GM18520 (cell line): ENCODE data around the gene COX7B.
"Not testable (repeated sequence)": the region's sequence is repeated elsewhere in the genome, so short reads cannot be mapped to it uniquely, and the experiment has no call there.

Source experiments
- ATAC-seq: cut with Tn5 transposase; IDR thresholded peaks from one replicate; pipeline ENCODE4 v1.9.1; 2021; ENCODE audit not compliant: unreplicated experiment

The COX7B gene

DNA sequence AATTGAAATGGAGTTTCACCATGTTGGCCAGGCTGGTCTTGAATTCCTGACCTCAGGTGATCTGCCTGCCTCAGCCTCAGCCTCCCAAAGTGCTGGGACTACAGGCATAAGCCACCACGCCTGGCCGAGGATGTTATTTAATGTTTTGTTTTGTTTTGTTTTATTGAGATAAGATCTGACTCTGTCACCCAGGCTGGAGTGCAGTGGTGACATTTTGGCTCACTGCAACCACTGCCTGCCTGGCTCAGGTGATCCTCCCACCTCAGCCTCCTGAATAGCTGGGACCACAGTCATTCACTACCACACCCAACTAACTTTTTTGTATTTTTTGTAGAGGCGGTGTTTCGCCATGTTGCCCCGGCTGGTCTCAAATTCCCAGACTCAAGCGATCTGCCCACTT is 45.8 kb downstream of the COX7B start:
- ATAC-seq: not testable (repeated sequence)

DNA sequence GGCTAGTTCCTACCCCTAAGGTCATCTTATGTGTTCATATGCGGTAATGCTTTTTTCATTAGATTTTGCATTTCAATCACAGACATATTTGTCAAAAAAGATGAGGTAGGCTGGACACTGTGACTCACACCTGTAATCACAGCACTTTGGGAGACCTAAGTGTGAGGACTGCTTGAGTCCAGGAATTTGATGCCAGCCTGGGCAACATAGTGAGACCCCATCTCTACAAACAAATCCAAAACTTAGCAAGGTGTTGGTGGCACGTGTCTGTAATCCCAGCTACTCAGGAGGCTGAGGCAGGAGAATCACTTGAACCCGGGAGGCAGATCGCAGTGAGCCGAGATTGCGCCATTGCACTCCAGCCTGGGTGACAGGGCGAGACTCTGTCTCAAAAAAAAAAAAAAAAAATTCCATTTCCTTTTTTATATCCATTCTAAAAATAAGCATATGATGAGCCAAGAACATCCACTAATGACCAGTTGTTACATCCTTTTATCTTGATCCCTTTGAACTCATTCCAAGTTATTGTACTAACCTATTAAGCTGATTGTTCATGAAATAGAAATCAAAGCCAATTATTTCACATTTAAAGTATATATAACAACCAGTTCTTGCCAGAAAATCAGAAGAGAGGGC is 46.8 kb downstream of the COX7B start:
- ATAC-seq: no peak

DNA sequence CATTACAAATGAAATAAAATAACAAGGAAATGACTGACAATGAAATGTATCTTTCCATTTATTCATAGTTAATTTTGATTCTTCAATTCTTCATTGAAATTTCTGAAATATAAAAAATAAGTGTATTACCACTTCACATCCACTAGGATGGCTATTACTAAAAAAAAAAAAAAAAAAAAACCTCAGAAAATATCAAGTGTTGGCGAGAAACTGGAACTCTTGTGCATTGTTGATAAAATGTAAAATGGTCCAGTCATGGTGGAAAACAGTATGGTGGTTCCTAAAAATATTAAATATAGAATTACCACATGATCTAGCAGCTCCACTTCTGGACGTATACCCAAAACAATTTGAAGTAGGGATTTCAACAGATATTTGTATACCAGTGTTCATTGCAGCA is 47.3 kb downstream of the COX7B start:
- no peak for ATAC-seq

DNA sequence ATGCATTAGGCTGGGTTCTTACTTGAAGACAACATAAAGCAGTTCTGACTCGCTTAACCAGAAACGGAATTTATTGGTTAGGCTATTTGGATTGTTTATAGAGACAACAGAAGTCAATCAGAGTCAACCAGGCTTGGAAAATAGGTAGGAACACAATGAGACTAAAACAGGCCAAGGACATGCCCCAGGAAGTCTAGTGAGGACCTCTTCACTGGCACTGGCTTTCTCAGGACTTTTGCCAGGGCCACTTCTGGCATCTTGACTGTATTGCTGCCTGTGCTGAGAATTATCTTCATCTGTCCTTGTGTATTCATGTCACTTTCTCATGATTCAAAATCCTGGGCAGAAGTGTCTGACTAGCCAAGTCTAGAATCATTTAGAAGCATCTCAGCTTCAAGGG is 50.6 kb downstream of the COX7B start:
- ATAC-seq: no peak

DNA sequence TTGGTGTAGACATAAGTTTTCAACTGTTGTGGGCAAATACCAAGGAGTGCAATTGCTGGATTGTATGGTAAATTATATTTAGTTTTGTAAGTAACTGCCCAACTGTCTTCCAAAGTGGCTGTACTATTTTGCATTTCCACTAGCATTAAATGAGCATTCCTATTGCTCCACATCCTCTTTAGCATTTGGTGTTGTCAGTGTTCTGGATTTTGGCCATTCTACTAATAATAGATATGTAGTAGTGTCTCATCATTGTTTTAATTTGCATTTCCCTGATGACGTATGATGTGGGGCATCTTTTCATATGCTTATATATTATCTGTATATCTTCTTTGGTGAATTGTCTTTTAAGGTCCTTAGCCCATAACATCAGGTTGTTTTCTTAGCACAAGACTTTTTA is 52.9 kb downstream of the COX7B start:
- ATAC-seq: no peak

DNA sequence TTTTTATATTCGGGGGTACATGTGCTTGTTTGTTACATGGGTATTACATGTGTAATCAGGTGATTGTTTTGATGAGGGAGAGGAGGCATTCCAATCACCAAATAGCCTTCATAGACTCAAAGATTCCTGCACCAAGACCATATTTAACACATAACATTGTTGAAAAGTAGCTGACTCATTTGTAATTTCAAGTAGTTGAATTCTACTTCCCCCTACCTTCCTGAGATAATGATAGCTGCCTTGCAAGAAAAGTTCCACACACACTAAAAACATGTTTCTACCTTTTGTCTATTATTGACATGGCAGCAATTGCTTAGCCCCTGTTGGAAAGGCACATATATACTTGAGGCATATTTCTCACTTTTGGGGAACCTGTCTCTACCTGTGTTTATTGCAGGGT is 54.0 kb downstream of the COX7B start:
- no peak for ATAC-seq

DNA sequence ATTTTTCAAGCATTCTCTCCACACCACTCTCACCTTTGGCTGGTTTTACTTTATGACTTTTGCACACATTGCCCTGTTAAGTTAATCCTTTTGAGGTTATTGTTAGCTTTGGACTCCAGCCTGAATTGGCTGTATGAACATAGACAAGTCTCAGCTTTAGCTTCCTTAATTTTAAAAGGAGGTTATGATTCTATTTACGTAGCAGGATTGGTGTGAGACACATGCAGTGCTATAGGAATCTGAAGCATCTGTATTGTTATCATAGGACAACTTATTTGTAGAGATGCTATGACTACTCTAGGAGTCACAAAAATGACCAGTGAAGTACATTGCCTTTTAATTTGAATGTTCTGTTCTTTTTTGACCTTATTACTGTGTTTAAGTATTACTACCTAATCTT is 54.4 kb downstream of the COX7B start:
- ATAC-seq: no peak
